Measurements from ENCODE around the gene MYO1G. TPM values are rescaled to one million over a fixed set of nuclear protein-coding genes. Genes with fewer than 3 reads are reported as not detected.

MYO1G gene
- total RNA-seq, 2 experiments from 2014 or later, result 155 to 157 TPM

DNA sequence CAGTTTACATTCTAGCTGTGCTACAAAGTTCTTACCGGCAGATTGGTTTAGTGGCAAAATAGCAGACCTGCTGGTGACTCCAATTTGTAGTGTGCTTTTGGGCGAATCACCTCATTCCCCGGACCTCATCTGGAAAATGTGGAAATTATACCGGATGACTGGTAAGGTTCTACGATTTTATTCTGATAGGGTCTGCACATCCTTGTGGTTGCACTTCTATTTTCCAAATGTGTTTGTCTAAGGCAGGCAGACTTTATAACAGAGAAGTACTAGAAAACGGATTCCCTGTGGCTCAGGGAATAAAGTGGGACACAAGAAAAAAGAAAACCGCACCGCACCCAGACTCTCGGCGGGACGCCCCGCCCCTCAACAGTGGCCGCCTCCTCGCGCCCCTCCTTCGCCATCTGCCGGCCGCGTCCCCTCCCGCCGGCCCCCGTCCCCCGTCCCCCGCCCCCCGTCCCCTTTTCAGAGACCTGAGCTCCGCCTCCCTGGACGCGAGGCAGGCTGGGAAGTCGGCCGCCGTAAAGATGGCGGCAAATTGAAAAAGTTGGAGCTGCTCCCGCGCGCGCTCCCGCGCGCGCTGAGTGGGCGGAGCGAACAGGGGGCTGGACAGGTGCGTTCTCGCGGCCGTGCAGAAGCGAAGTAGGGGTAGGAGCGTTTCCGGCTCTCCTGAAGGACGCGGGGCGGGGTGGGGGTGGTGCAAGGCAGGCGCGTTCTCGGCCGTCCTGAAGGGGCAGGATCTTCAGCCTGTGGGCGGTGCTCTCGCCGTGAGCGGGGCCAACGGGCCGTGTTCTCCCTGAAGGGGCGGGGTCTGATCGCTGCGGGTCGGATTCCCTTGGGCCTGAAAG, 20.7 kb upstream of the MYO1G start:
- Histone ChIP-seq H3K36me3 (ENCODE audit: insufficient read depth, low read length) (peaks cover 8% of the 10 kb centered on the region), H3K9me3 (ENCODE audit: control insufficient read depth in 1 of 2, insufficient read depth in 1 of 2, low read length in 2 of 2) (no peaks in the 10 kb centered on the region), H3K4me1 (ENCODE audit: insufficient read depth, low read length) (peaks cover 58% of the 10 kb centered on the region), H3K27ac (ENCODE audit: low read depth in 1 of 2, low read length in 2 of 2) (peak overlapping the region; percentile 76 to 78), H3K27me3 (ENCODE audit: control insufficient read depth in 1 of 2, insufficient read depth in 2 of 2, low read length in 2 of 2) (no peaks in the 10 kb centered on the region), H3K4me3 (ENCODE audit: low read length) (peak overlapping the region; percentile 69)
- H3K4me3 Mint-ChIP-seq, result peak overlapping the region; percentile 99
- ChIA-PET CTCF (interaction anchor here (0.6 to 7.6 kb wide), 8 partner anchors 13 to 155 kb away, joined by 3 to 62 read pairs (median 6); partner anchors contain the start of gene MYO1G), POLR2A (interaction anchor here (0.5 to 10.2 kb wide), 19 partner anchors 10 to 510 kb away, joined by 3 to 367 read pairs (median 4); partner anchors contain the start of genes MYO1G, OGDH, PURB and TBRG4)
- ATAC-seq (ENCODE audit: poor library complexity), result peak; percentile 79
- peaks cover 13% of the 10 kb centered on the region for H3K36me3 Mint-ChIP-seq (ENCODE audit: low read depth)
- H3K27me3 Mint-ChIP-seq, result no peaks in the 10 kb centered on the region
- no peaks in the 10 kb centered on the region for H3K9me3 Mint-ChIP-seq
- peak overlapping the region; percentile 99 for H3K27ac Mint-ChIP-seq
- H3K4me1 Mint-ChIP-seq (ENCODE audit: low read depth), result peaks cover 52% of the 10 kb centered on the region
- intact Hi-C loops (cut with DNase I, micrococcal nuclease), result loop anchor here (1.0 to 5.0 kb wide), 4 partner anchors 111 to 152 kb away; partner anchors contain the start of genes TBRG4 (in 2 of the 2), H2AZ2 (in 1 of the 2) and PURB (in 1 of the 2)
- TF ChIP-seq, protein P1, sequence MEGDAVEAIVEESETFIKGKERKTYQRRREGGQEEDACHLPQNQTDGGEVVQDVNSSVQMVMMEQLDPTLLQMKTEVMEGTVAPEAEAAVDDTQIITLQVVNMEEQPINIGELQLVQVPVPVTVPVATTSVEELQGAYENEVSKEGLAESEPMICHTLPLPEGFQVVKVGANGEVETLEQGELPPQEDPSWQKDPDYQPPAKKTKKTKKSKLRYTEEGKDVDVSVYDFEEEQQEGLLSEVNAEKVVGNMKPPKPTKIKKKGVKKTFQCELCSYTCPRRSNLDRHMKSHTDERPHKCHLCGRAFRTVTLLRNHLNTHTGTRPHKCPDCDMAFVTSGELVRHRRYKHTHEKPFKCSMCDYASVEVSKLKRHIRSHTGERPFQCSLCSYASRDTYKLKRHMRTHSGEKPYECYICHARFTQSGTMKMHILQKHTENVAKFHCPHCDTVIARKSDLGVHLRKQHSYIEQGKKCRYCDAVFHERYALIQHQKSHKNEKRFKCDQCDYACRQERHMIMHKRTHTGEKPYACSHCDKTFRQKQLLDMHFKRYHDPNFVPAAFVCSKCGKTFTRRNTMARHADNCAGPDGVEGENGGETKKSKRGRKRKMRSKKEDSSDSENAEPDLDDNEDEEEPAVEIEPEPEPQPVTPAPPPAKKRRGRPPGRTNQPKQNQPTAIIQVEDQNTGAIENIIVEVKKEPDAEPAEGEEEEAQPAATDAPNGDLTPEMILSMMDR (IDR thresholded peaks at IDR 0.05), result no peak
- DNase-seq, result peak; percentile 98 to 100 (median 99)

DNA sequence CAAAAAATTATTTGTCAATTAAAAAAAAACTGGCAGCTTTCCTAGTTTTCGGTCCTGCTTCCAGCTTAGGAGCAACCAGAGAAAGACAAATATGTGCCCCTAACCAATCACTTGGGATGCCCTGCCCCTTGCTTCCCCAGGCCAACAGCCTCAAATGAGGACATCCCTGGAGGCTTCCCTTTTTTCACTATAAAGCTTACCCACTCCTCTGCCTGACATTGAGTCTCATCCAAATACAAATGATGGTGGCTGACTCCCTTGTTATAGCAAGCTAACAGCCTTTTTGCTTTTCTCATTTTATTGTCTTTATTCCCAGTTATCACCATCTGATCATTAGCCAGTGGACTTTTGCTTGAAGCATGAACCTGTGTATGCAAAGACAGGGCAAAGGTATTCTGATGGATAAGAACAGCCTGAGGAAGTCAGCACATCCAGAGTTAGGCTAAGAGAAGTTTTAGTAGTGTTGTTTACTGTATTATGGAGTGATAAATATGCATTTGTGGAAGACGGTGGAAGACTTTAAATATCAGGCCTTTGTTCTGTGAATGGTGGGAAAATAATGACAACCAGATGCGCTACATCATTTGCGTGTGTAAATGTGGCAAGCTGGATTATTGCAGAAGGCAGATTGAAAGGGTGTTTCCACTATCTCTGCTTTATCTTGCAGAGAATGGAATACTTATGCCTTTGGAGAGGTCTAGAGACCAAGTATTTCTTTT, 19.5 kb upstream of the MYO1G start:
- H3K4me3 ChIP-seq (ENCODE audit: low read length), result no peak overlapping the region
- H3K9me3 ChIP-seq (ENCODE audit: control insufficient read depth in 1 of 2, insufficient read depth in 1 of 2, low read length in 2 of 2), result no peaks in the 10 kb centered on the region
- intact Hi-C loops (cut with DNase I, micrococcal nuclease), result loop anchor here in 1 of 2 experiments (5.0 kb wide), 1 partner anchor 111 kb away; the partner anchor contains the start of gene PURB

More for the DNA sequence above, 19.5 kb upstream of the MYO1G start:
- H3K27me3 ChIP-seq (ENCODE audit: control insufficient read depth in 1 of 2, insufficient read depth in 2 of 2, low read length in 2 of 2), result no peaks in the 10 kb centered on the region
- peaks cover 48% of the 10 kb centered on the region for H3K4me1 Mint-ChIP-seq (ENCODE audit: low read depth)
- peaks cover 13% of the 10 kb centered on the region for H3K36me3 Mint-ChIP-seq (ENCODE audit: low read depth)
- TF ChIP-seq, protein P1 (IDR thresholded peaks at IDR 0.05), result no peak
- no peaks in the 10 kb centered on the region for H3K9me3 Mint-ChIP-seq
- no peaks in the 10 kb centered on the region for H3K27me3 Mint-ChIP-seq
- DNase-seq (no peak), ATAC-seq (ENCODE audit: poor library complexity) (no peak)
- H3K36me3 ChIP-seq (ENCODE audit: insufficient read depth, low read length), result peaks cover 8% of the 10 kb centered on the region
- ChIA-PET POLR2A (interaction anchor here (0.7 to 10.2 kb wide), 11 partner anchors 8 to 508 kb away, joined by 3 to 367 read pairs (median 13); partner anchors contain the start of genes MYO1G, TBRG4 and TMED4), CTCF (interaction anchor here (0.9 to 7.6 kb wide), 4 partner anchors 12 to 30 kb away, joined by 4 to 62 read pairs (median 6); partner anchors contain the start of gene MYO1G)
- peak overlapping the region; percentile 99 for H3K27ac Mint-ChIP-seq
- peaks cover 60% of the 10 kb centered on the region for H3K4me1 ChIP-seq (ENCODE audit: insufficient read depth, low read length)
- peak overlapping the region in 1 of 2 donors; percentile 78 for H3K27ac ChIP-seq (ENCODE audit: low read depth in 1 of 2, low read length in 2 of 2)
- peak overlapping the region; percentile 99 for H3K4me3 Mint-ChIP-seq
